K562 (cell line): Measurements from ENCODE around the gene SLC30A1. TPM values are rescaled to one million over a fixed set of nuclear protein-coding genes. Genes with fewer than 3 reads are reported as not detected.

Source experiments
- ETV6 ChIP-seq, 3 experiments: fragments of 150-350 bp in 1 of 3; sonication (generic) in 1 of 3; formaldehyde crosslinking in 1 of 3; IDR thresholded peaks; 2 replicates each; pipeline versions ENCODE4 v1.6.1 to v1.8.0; 2014 to 2022; ENCODE audit warnings: borderline replicate concordance in 2 of 3, low read depth in 2 of 3, antibody characterized with exemption in 1 of 3, low read length in 1 of 3, mild to moderate bottlenecking in 1 of 3, missing genetic modification reagents in 1 of 3
- MTF1 ChIP-seq: fragments of 250-450 bp; sonication (Bioruptor Pico); IDR thresholded peaks from 2 replicates; pipeline ENCODE4 v1.9.0; 2021; ENCODE audit warnings: moderate library complexity, mild to moderate bottlenecking, inconsistent platforms, borderline replicate concordance
- NBN ChIP-seq: fragments of 450-650 bp; IDR thresholded peaks from 2 replicates; pipeline ENCODE4 v1.6.1; 2016; ENCODE audit warnings: low read depth, mild to moderate bottlenecking
- NKRF ChIP-seq: fragments of 450-650 bp; IDR thresholded peaks from 2 replicates; pipeline ENCODE4 v1.6.1; 2016; ENCODE audit warnings: borderline replicate concordance
- ZNF740 ChIP-seq, 3 experiments: fragments of 200-800 bp in 1 of 3; sonication (Bioruptor generic) in 1 of 3; sonication (generic) in 1 of 3; formaldehyde crosslinking in 1 of 3; IDR thresholded peaks; 2 replicates each; pipeline versions ENCODE4 v1.6.1 to v1.8.0; 2016 to 2022; ENCODE audit warnings: mild to moderate bottlenecking in 2 of 3, missing compliant biosample characterization in 2 of 3, missing genetic modification characterization in 2 of 3, missing genetic modification reagents in 1 of 3
- polyA plus RNA-seq, 8 experiments: library from polyadenylated mRNA; depleted of rRNA in 4 of 8; stranded (reverse) in 5 of 8; unstranded in 3 of 8; fragments of >200 nt; fragmentation: Nextera tagmentation in 2 of 8; fragmentation: Illumina TruSeq in 1 of 8; extraction: Ambion mirVana in 2 of 8; extraction: Trizol in 1 of 8; gene quantifications; 2 replicates each; pipeline versions ENCODE4 v1.2.1 to v1.2.3, GENCODE V29; 2011 to 2014; ENCODE audit warnings: inconsistent platforms in 1 of 8, missing spikeins in 1 of 8
- total RNA-seq, 7 experiments: library from RNA; depleted of rRNA in 6 of 7; stranded (reverse); fragments of >200 nt in 6 of 7; fragmentation: Illumina TruSeq in 2 of 7; extraction: Trizol in 2 of 7; gene quantifications; 2 replicates each; pipeline versions ENCODE4 v1.2.1 to v1.2.3, GENCODE V29; 2011 to 2021; ENCODE audit warnings: low replicate concordance in 1 of 7
- TF ChIP-seq, protein P1 (sequence below), 2 experiments: IDR thresholded peaks in 1 of 2; conservative IDR thresholded peaks in 1 of 2; 2 replicates each; pipeline ENCODE4 v1.6.1; 2016; ENCODE audit warnings: low read depth in 2 of 2, mild to moderate bottlenecking in 1 of 2, missing compliant biosample characterization in 1 of 2, missing genetic modification characterization in 1 of 2, moderate library complexity in 1 of 2
- TF ChIP-seq, protein P2 (sequence below), 2 experiments: fragments of 200-800 bp in 1 of 2; sonication (Bioruptor generic) in 1 of 2; sonication (generic) in 1 of 2; formaldehyde crosslinking in 1 of 2; IDR thresholded peaks in 1 of 2; conservative IDR thresholded peaks in 1 of 2; 2 replicates each; pipeline versions ENCODE4 v1.5.0 to v1.6.1; 2016 to 2020; ENCODE audit warnings: missing compliant biosample characterization in 1 of 2, missing genetic modification characterization in 1 of 2, missing genetic modification reagents in 1 of 2

SLC30A1 gene
- total and polyA plus RNA-seq, 9 of the 15 experiments (the other 6 are each of a cell fraction or from before 2014, with no cell fraction given): 4.1 to 14.4 (median 6.6) TPM

DNA sequence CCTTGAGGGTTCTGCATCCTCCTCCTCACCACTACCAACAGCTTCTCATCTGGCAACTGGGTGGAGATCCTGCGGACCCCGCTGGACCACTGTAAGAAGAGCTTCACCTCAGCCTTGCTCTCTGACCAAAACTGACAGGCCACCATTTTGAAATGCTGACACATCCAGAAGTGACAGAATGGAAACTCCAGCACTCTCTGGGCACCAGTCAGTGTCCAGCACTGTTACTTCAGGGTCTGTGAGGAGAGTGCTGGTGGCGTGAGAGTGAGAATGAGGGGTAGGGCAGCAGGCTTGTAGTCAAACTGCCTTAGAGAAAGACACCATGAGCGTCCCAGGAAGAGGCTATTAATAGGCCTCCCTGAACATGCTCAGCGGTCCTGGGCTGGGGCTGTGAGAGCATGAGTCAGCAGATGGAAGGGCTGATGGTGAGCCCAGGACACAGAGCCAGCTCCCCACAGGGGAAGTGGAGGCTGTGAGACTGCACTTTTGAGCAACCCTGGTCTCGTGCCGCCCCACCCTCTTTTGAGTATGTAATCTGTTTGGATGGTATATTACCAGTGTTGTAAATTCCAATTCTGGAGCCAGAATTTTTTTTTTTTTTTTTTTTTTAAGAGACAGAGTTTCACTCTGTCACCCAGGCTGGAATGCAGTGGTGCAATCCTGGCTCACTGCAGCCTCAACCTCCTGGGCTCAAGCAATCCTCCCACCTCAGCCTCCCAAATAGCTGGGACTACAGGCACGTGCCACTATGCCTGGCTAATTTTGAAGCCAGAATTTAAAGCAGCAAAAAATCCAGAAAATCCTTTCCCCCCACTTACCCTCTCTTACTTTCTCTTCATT, 34.4 kb upstream of the SLC30A1 start (continued):
- TF ChIP-seq, protein P1, sequence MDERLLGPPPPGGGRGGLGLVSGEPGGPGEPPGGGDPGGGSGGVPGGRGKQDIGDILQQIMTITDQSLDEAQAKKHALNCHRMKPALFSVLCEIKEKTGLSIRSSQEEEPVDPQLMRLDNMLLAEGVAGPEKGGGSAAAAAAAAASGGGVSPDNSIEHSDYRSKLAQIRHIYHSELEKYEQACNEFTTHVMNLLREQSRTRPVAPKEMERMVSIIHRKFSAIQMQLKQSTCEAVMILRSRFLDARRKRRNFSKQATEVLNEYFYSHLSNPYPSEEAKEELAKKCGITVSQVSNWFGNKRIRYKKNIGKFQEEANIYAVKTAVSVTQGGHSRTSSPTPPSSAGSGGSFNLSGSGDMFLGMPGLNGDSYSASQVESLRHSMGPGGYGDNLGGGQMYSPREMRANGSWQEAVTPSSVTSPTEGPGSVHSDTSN (CRISPR knock-in tag; IDR thresholded peaks at IDR 0.05; ENCODE audit: low read depth): no peak
- TF ChIP-seq, protein P1 (tag; conservative IDR thresholded peaks at IDR 0.05; ENCODE audit: low read depth): peak; percentile 54
- no peak for TF ChIP-seq ZNF740 (CRISPR knock-in tag; IDR thresholded peaks at IDR 0.05)
- TF ChIP-seq ZNF740 (tag; IDR thresholded peaks at IDR 0.05): peak in 1 of 2 experiments; percentile 77; a peak in 3 of 4 replicates
- TF ChIP-seq, protein P2, sequence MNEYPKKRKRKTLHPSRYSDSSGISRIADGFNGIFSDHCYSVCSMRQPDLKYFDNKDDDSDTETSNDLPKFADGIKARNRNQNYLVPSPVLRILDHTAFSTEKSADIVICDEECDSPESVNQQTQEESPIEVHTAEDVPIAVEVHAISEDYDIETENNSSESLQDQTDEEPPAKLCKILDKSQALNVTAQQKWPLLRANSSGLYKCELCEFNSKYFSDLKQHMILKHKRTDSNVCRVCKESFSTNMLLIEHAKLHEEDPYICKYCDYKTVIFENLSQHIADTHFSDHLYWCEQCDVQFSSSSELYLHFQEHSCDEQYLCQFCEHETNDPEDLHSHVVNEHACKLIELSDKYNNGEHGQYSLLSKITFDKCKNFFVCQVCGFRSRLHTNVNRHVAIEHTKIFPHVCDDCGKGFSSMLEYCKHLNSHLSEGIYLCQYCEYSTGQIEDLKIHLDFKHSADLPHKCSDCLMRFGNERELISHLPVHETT (CRISPR knock-in tag; conservative IDR thresholded peaks at IDR 0.05 in 1 of 2, IDR thresholded peaks at IDR 0.05 in 1 of 2): peak in 1 of 2 experiments; percentile 93; a peak in 2 of 4 replicates
- TF ChIP-seq NBN: peak; percentile 92
- TF ChIP-seq MTF1 (CRISPR knock-in tag): no peak
- no peak for TF ChIP-seq NKRF
- no peak for TF ChIP-seq ETV6 (IDR thresholded peaks at IDR 0.05; ENCODE audit: borderline replicate concordance in 1 of 2, low read depth in 2 of 2, low read length in 1 of 2)
- no peak for TF ChIP-seq ETV6 (CRISPR knock-in tag; IDR thresholded peaks at IDR 0.05; ENCODE audit: borderline replicate concordance)
